Hippocampal formation (tissue), 2 donors: Measurements from ENCODE around the gene WFIKKN1.
A peak's percentile ranks its signal among the peaks of the same experiment; 100 is the strongest.

Source experiments
- DNase-seq, 2 donors: peaks; one replicate each; lab custom pipeline; 2025; lab: John Stamatoyannopoulos, UW

WFIKKN1 gene

GRCh38 chr16:637081-638018, 6.6 kb downstream of the WFIKKN1 start:
- DNase-seq: peak; percentile 90 to 98

GRCh38 chr16:638034-638543, 7.3 kb downstream of the WFIKKN1 start:
- DNase-seq: no peak

- DNase-seq: no peak
Measured at GRCh38 chr16:638836-639235, 8.1 kb downstream of the WFIKKN1 start.

GRCh38 chr16:640614-641013, 9.8 kb downstream of the WFIKKN1 start:
- no peak for DNase-seq

GRCh38 chr16:641326-642188, 10.8 kb downstream of the WFIKKN1 start, which contains the start of gene MCRIP2:
MCRIP2 (plus strand) TSS chr16:641828; CDS start chr16:641992, 164 bp downstream.
- DNase-seq: peak; percentile 71 to 72

- peak in 1 of 2 donors; percentile 31 for DNase-seq
Measured at GRCh38 chr16:642189-643049, 11.6 kb downstream of the WFIKKN1 start.

- no peak for DNase-seq
Measured at GRCh38 chr16:643050-643368, 12.2 kb downstream of the WFIKKN1 start.

- DNase-seq: no peak
Measured at GRCh38 chr16:644556-644955, 13.8 kb downstream of the WFIKKN1 start.

GRCh38 chr16:645852-646678, 15.3 kb downstream of the WFIKKN1 start:
- no peak for DNase-seq

- no peak for DNase-seq
Measured at GRCh38 chr16:646679-647172, 15.9 kb downstream of the WFIKKN1 start.

GRCh38 chr16:647173-647902, 16.6 kb downstream of the WFIKKN1 start:
- DNase-seq: peak in 1 of 2 donors; percentile 14

- DNase-seq: peak in 1 of 2 donors; percentile 12
Measured at GRCh38 chr16:648071-648780, 17.4 kb downstream of the WFIKKN1 start.

GRCh38 chr16:648781-649589, 18.2 kb downstream of the WFIKKN1 start, which contains the start of gene WDR90:
WDR90 (plus strand) TSS chr16:649365; CDS start chr16:649417, 52 bp downstream.
- DNase-seq: peak; percentile 80 to 91

GRCh38 chr16:649631-650030, 18.8 kb downstream of the WFIKKN1 start:
- no peak for DNase-seq

- no peak for DNase-seq
Measured at GRCh38 chr16:651844-652243, 21.1 kb downstream of the WFIKKN1 start.

GRCh38 chr16:652454-653305, 21.9 kb downstream of the WFIKKN1 start:
- DNase-seq: no peak

GRCh38 chr16:654034-654433, 23.2 kb downstream of the WFIKKN1 start:
- no peak for DNase-seq
